Testis (tissue), 3 donors: ENCODE results near the gene CACNA1D. TPM values are rescaled to one million over a fixed set of nuclear protein-coding genes. Genes with fewer than 3 reads are reported as not detected.

Experiments used
- DNase-seq: peaks from one replicate; pipeline ENCODE4 v3.0.0-alpha.2; 2019
- H3K27ac ChIP-seq, 2 donors: fragments of 200-600 bp; sonication (generic); one replicate each; pipeline ENCODE4 v1.5.1; 2019
- H3K27me3 ChIP-seq: fragments of 200-600 bp; sonication (generic); one replicate; pipeline ENCODE4 v1.5.1; 2019
- H3K36me3 ChIP-seq: fragments of 200-600 bp; sonication (generic); one replicate; pipeline ENCODE4 v1.5.1; 2017; ENCODE audit warnings: low read depth; ENCODE audit errors: missing control alignments
- H3K4me1 ChIP-seq: fragments of 200-600 bp; sonication (generic); one replicate; pipeline ENCODE4 v1.5.1; 2019
- H3K4me3 ChIP-seq, 2 donors: fragments of 200-600 bp; sonication (generic); one replicate each; pipeline ENCODE4 v1.5.1; 2017 to 2019
- H3K9me3 ChIP-seq: fragments of 200-600 bp; sonication (generic); one replicate; pipeline ENCODE4 v1.5.1; 2017
- CTCF ChIP-seq, 3 experiments: fragments of 450-650 bp in 2 of 3; fragments of 200-600 bp in 1 of 3; sonication (generic) in 1 of 3; IDR thresholded peaks; one replicate each; pipeline ENCODE4 v1.5.1; 2016 to 2019; ENCODE audit warnings: antibody characterized with exemption in 3 of 3, mild to moderate bottlenecking in 2 of 3, moderate library complexity in 1 of 3
- POLR2A ChIP-seq: fragments of 450-650 bp; IDR thresholded peaks from one replicate; pipeline ENCODE4 v1.6.1; 2017; ENCODE audit warnings: antibody characterized with exemption, mild to moderate bottlenecking, moderate library complexity
- WGBS, 2 donors: methylation state at CpG; one replicate each; pipeline ENCODE4 v1.1.5; 2018; 5-methylcytosine and 5-hydroxymethylcytosine counted together
- intact Hi-C: fragments of 100-400 bp; cut with DNase I; formaldehyde crosslinking; loops from one replicate; pipeline ENCODE4 v1.15.1; 2023; ENCODE audit warnings: low total_unique reads
- polyA plus RNA-seq: library from polyadenylated mRNA; stranded (reverse); fragments of 350-450 nt; fragmentation: Illumina TruSeq; extraction: RNeasy Lipid Tissue Mini Kit (QIAGEN cat#74804); gene quantifications from one replicate; pipeline ENCODE4 v1.2.3, GENCODE V29; 2014; ENCODE audit warnings: low read depth, low replicate concordance; ENCODE audit not compliant: insufficient read depth
- total RNA-seq, 2 donors: library from RNA; depleted of rRNA; stranded (reverse); fragments of >200 nt; gene quantifications; one replicate each; pipeline ENCODE4 v1.2.3, GENCODE V29; 2016

The CACNA1D gene
- total and polyA plus RNA-seq, 3 donors from 2014 or later: 8.0 to 39.0 (median 37.6) TPM

GRCh38 chr3:53787016-53787415 is 292.6 kb downstream of the CACNA1D start:
- no peak for TF ChIP-seq POLR2A
- no peak for TF ChIP-seq CTCF (IDR thresholded peaks at IDR 0.05)
- no peaks in the 10 kb centered on the region for H3K36me3 ChIP-seq
- 77 to 89% methylated on average over 9 of the region's 9 CpGs for whole genome bisulfite sequencing, 2 donors
- intact Hi-C loops: no loop called here
- no peaks in the 10 kb centered on the region for H3K9me3 ChIP-seq
- no peaks in the 10 kb centered on the region for H3K27me3 ChIP-seq
- no peak overlapping the region for H3K27ac ChIP-seq
- H3K4me1 ChIP-seq: no peaks in the 10 kb centered on the region
- no peak overlapping the region for H3K4me3 ChIP-seq
- DNase-seq: no peak

GRCh38 chr3:53788038-53788437 is 293.6 kb downstream of the CACNA1D start:
- DNase-seq: no peak
- Histone ChIP-seq H3K9me3 (no peaks in the 10 kb centered on the region), H3K4me1 (no peaks in the 10 kb centered on the region), H3K27ac (no peak overlapping the region), H3K36me3 (no peaks in the 10 kb centered on the region), H3K27me3 (no peaks in the 10 kb centered on the region), H3K4me3 (no peak overlapping the region)
- 84 to 85% methylated on average over 5 of the region's 5 CpGs for WGBS, 2 donors
- no peak for TF ChIP-seq CTCF (IDR thresholded peaks at IDR 0.05)
- no peak for TF ChIP-seq POLR2A
- intact Hi-C loops: no loop called here

- no peak for TF ChIP-seq CTCF (IDR thresholded peaks at IDR 0.05)
- no peak for TF ChIP-seq POLR2A
- Histone ChIP-seq H3K36me3 (no peaks in the 10 kb centered on the region), H3K27ac (no peak overlapping the region), H3K9me3 (no peaks in the 10 kb centered on the region), H3K4me1 (no peaks in the 10 kb centered on the region), H3K27me3 (no peaks in the 10 kb centered on the region), H3K4me3 (no peak overlapping the region)
- WGBS, 2 donors: 80% methylated on average over 16 of the region's 16 CpGs
- DNase-seq: no peak
- intact Hi-C loops: no loop called here
Observed at GRCh38 chr3:53789459-53789858, 295.0 kb downstream of the CACNA1D start.

- intact Hi-C loops: no loop called here
- Histone ChIP-seq H3K4me1 (no peaks in the 10 kb centered on the region), H3K27ac (no peak overlapping the region), H3K36me3 (no peaks in the 10 kb centered on the region), H3K4me3 (no peak overlapping the region), H3K9me3 (no peaks in the 10 kb centered on the region), H3K27me3 (no peaks in the 10 kb centered on the region)
- no peak for TF ChIP-seq POLR2A
- TF ChIP-seq CTCF (IDR thresholded peaks at IDR 0.05): no peak
- DNase-seq: no peak
- 91 to 96% methylated on average over 5 of the region's 5 CpGs for WGBS, 2 donors
Observed at GRCh38 chr3:53790470-53790869, 296.1 kb downstream of the CACNA1D start.

GRCh38 chr3:53791317-53791716 is 296.9 kb downstream of the CACNA1D start:
- no peak for TF ChIP-seq CTCF (IDR thresholded peaks at IDR 0.05)
- no peak for TF ChIP-seq POLR2A
- no peak overlapping the region for H3K4me3 ChIP-seq
- H3K4me1 ChIP-seq: no peaks in the 10 kb centered on the region
- H3K36me3 ChIP-seq: no peaks in the 10 kb centered on the region
- intact Hi-C loops: no loop called here
- H3K9me3 ChIP-seq: no peaks in the 10 kb centered on the region
- H3K27me3 ChIP-seq: no peaks in the 10 kb centered on the region
- no peak for DNase-seq
- no peak overlapping the region for H3K27ac ChIP-seq
- WGBS, 2 donors: 88 to 93% methylated on average over 7 of the region's 7 CpGs
